ENCODE data around the gene BRD4. TPM values are rescaled to one million over a fixed set of nuclear protein-coding genes. Genes with fewer than 3 reads are reported as not detected.

Gene BRD4
- total RNA-seq, 1 experiment from 2014 or later = 189 TPM

GRCh38 chr19:15296841-15297415 lies 35.4 kb downstream of the BRD4 start:
- BruUV-seq (replicated peaks) = no TSS peak
- peaks cover 63% of the 10 kb centered on the region for H3K4me1 Mint-ChIP-seq (ENCODE audit: insufficient read depth, unreplicated experiment)
- CTCF ChIA-PET = interaction anchor here (0.7 to 1.2 kb wide), 5 partner anchors 8 to 81 kb away, joined by 3 to 5 read pairs (median 3); no protein-coding TSS in a partner anchor
- DNase-seq (ENCODE audit: unreplicated experiment) = no peak
- H3K27ac Mint-ChIP-seq (ENCODE audit: low read depth, unreplicated experiment) = peak overlapping the region; percentile 87
- peak overlapping the region; percentile 4 for H3K4me3 Mint-ChIP-seq (ENCODE audit: unreplicated experiment)
- H3K9me3 Mint-ChIP-seq (ENCODE audit: unreplicated experiment) = no peaks in the 10 kb centered on the region
- TF ChIP-seq CTCF (IDR thresholded peaks at IDR 0.05; ENCODE audit: unreplicated experiment) = no peak
- H3K36me3 Mint-ChIP-seq (ENCODE audit: insufficient read depth, unreplicated experiment) = peaks cover 43% of the 10 kb centered on the region
- H3K27me3 Mint-ChIP-seq (ENCODE audit: insufficient read depth, unreplicated experiment) = no peaks in the 10 kb centered on the region
- intact Hi-C loops (cut with micrococcal nuclease) = loop anchor here (2.0 kb wide), 1 partner anchor 34 kb away; no protein-coding TSS in a partner anchor
- POLR2A ChIA-PET = interaction anchor here (0.6 to 4.5 kb wide), 9 partner anchors 8 to 535 kb away, joined by 3 to 50 read pairs (median 7); partner anchors contain the start of genes AKAP8 and BRD4

GRCh38 chr19:15296353-15296752 lies 36.0 kb downstream of the BRD4 start:
- intact Hi-C loops (cut with micrococcal nuclease) = loop anchor here (2.0 kb wide), 1 partner anchor 34 kb away; no protein-coding TSS in a partner anchor
- H3K36me3 Mint-ChIP-seq (ENCODE audit: insufficient read depth, unreplicated experiment) = peaks cover 43% of the 10 kb centered on the region
- H3K27ac Mint-ChIP-seq (ENCODE audit: low read depth, unreplicated experiment) = peak overlapping the region; percentile 87
- no TSS peak for BruUV-seq (replicated peaks)
- H3K4me1 Mint-ChIP-seq (ENCODE audit: insufficient read depth, unreplicated experiment) = peaks cover 64% of the 10 kb centered on the region
- peak overlapping the region; percentile 4 for H3K4me3 Mint-ChIP-seq (ENCODE audit: unreplicated experiment)
- TF ChIP-seq CTCF (IDR thresholded peaks at IDR 0.05; ENCODE audit: unreplicated experiment) = no peak
- H3K9me3 Mint-ChIP-seq (ENCODE audit: unreplicated experiment) = no peaks in the 10 kb centered on the region
- ChIA-PET POLR2A (interaction anchor here (1.1 to 4.5 kb wide), 5 partner anchors 8 to 36 kb away, joined by 3 to 50 read pairs (median 8); partner anchors contain the start of gene BRD4), CTCF (interaction anchor here (0.7 to 1.2 kb wide), 4 partner anchors 12 to 82 kb away, joined by 3 to 5 read pairs (median 4); no protein-coding TSS in a partner anchor)
- no peak for DNase-seq (ENCODE audit: unreplicated experiment)
- H3K27me3 Mint-ChIP-seq (ENCODE audit: insufficient read depth, unreplicated experiment) = no peaks in the 10 kb centered on the region

GRCh38 chr19:15294561-15294990 lies 37.8 kb downstream of the BRD4 start:
- intact Hi-C loops (cut with micrococcal nuclease) = no loop called here
- peak; percentile 32 for DNase-seq (ENCODE audit: unreplicated experiment)
- ChIA-PET CTCF (interaction anchor here (1.2 to 3.1 kb wide), 2 partner anchors 11 to 37 kb away, joined by 4 to 12 read pairs; no protein-coding TSS in a partner anchor), POLR2A (interaction anchor here (0.5 to 1.5 kb wide), 3 partner anchors 10 to 86 kb away, joined by 3 to 7 read pairs (median 3); partner anchors contain the start of gene AKAP8)
- BruUV-seq (replicated peaks) = no TSS peak
- H3K27me3 Mint-ChIP-seq (ENCODE audit: insufficient read depth, unreplicated experiment) = no peaks in the 10 kb centered on the region
- H3K4me3 Mint-ChIP-seq (ENCODE audit: unreplicated experiment) = no peak overlapping the region
- no peak overlapping the region for H3K27ac Mint-ChIP-seq (ENCODE audit: low read depth, unreplicated experiment)
- H3K4me1 Mint-ChIP-seq (ENCODE audit: insufficient read depth, unreplicated experiment) = peaks cover 65% of the 10 kb centered on the region
- no peaks in the 10 kb centered on the region for H3K9me3 Mint-ChIP-seq (ENCODE audit: unreplicated experiment)
- TF ChIP-seq CTCF (IDR thresholded peaks at IDR 0.05; ENCODE audit: unreplicated experiment) = no peak
- H3K36me3 Mint-ChIP-seq (ENCODE audit: insufficient read depth, unreplicated experiment) = peaks cover 39% of the 10 kb centered on the region

GRCh38 chr19:15293781-15294491 lies 38.4 kb downstream of the BRD4 start:
- Mint-ChIP-seq H3K27me3 (ENCODE audit: insufficient read depth, unreplicated experiment) (no peaks in the 10 kb centered on the region), H3K27ac (ENCODE audit: low read depth, unreplicated experiment) (peak overlapping the region; percentile 14), H3K4me3 (ENCODE audit: unreplicated experiment) (peak overlapping the region; percentile 3), H3K9me3 (ENCODE audit: unreplicated experiment) (no peaks in the 10 kb centered on the region), H3K36me3 (ENCODE audit: insufficient read depth, unreplicated experiment) (peaks cover 39% of the 10 kb centered on the region), H3K4me1 (ENCODE audit: insufficient read depth, unreplicated experiment) (peaks cover 59% of the 10 kb centered on the region)
- no TSS peak for BruUV-seq (replicated peaks)
- no peak for TF ChIP-seq CTCF (IDR thresholded peaks at IDR 0.05; ENCODE audit: unreplicated experiment)
- ChIA-PET CTCF (interaction anchor here (1.2 to 3.1 kb wide), 2 partner anchors 11 to 37 kb away, joined by 4 to 12 read pairs; no protein-coding TSS in a partner anchor), POLR2A (interaction anchor here (0.5 to 2.4 kb wide), 6 partner anchors 9 to 86 kb away, joined by 3 to 15 read pairs (median 5); partner anchors contain the start of gene AKAP8)
- DNase-seq (ENCODE audit: unreplicated experiment) = peak; percentile 49
- intact Hi-C loops (cut with micrococcal nuclease) = no loop called here
